GM18870 (cell line): ENCODE measurements around the gene RPL37A.

ENCODE experiments used
- ATAC-seq: cut with Tn5 transposase; IDR thresholded peaks from one replicate; pipeline ENCODE4 v1.9.1; 2021; ENCODE audit warnings: moderate library complexity; ENCODE audit not compliant: unreplicated experiment

RPL37A gene

GRCh38 chr2:216486708-216487107 is 11.9 kb upstream of the RPL37A start:
- ATAC-seq, result no peak

GRCh38 chr2:216490061-216490460 is 8.6 kb upstream of the RPL37A start:
- no peak for ATAC-seq

- ATAC-seq, result peak; percentile 76
Observed at GRCh38 chr2:216491793-216492596, 6.6 kb upstream of the RPL37A start.

GRCh38 chr2:216492597-216493333 is 5.9 kb upstream of the RPL37A start:
- ATAC-seq, result no peak

GRCh38 chr2:216493334-216493685 is 5.3 kb upstream of the RPL37A start:
- no peak for ATAC-seq

- ATAC-seq, result no peak
Observed at GRCh38 chr2:216495656-216496055, 3.0 kb upstream of the RPL37A start.

GRCh38 chr2:216497382-216498069 is 1.1 kb upstream of the RPL37A start:
- no peak for ATAC-seq

GRCh38 chr2:216498070-216498378 is 620 bp upstream of the RPL37A start:
- ATAC-seq, result no peak

- no peak for ATAC-seq
Observed at GRCh38 chr2:216499641-216500218, 1.1 kb downstream of the RPL37A start.

- no peak for ATAC-seq
Observed at GRCh38 chr2:216500572-216500971, 1.9 kb downstream of the RPL37A start.

GRCh38 chr2:216501854-216502253 is 3.2 kb downstream of the RPL37A start:
- no peak for ATAC-seq

GRCh38 chr2:216502381-216503158 is 3.9 kb downstream of the RPL37A start:
- no peak for ATAC-seq

GRCh38 chr2:216503159-216503629 is 4.5 kb downstream of the RPL37A start:
- no peak for ATAC-seq

GRCh38 chr2:216503697-216504375 is 5.2 kb downstream of the RPL37A start:
- ATAC-seq, result no peak

- no peak for ATAC-seq
Observed at GRCh38 chr2:216504376-216504762, 5.7 kb downstream of the RPL37A start.

GRCh38 chr2:216505133-216506106 is 6.8 kb downstream of the RPL37A start:
- ATAC-seq, result no peak

GRCh38 chr2:216507220-216508160 is 8.8 kb downstream of the RPL37A start:
- ATAC-seq, result no peak

GRCh38 chr2:216508229-216508628 is 9.6 kb downstream of the RPL37A start:
- no peak for ATAC-seq
